Ishikawa (cell line): Measurements from ENCODE around the gene LYSMD2.

ENCODE experiments used
- CEBPB ChIP-seq: IDR thresholded peaks from 2 replicates; pipeline ENCODE4 v1.6.1; 2012
- CREB1 ChIP-seq: IDR thresholded peaks from 2 replicates; pipeline ENCODE4 v1.6.1; 2012; ENCODE audit warnings: low read depth
- EGR1 ChIP-seq: IDR thresholded peaks from 2 replicates; pipeline ENCODE4 v1.6.1; 2012
- EP300 ChIP-seq: IDR thresholded peaks from 2 replicates; pipeline ENCODE4 v1.6.1; 2012; ENCODE audit warnings: borderline replicate concordance
- FOXM1 ChIP-seq: IDR thresholded peaks from 2 replicates; pipeline ENCODE4 v1.6.1; 2012; ENCODE audit warnings: low read depth, borderline replicate concordance
- NFIC ChIP-seq: IDR thresholded peaks from 2 replicates; pipeline ENCODE4 v1.6.1; 2012
- RAD21 ChIP-seq: IDR thresholded peaks from 2 replicates; pipeline ENCODE4 v1.6.1; 2012; ENCODE audit warnings: low read depth
- TAF1 ChIP-seq: IDR thresholded peaks from 2 replicates; pipeline ENCODE4 v1.6.1; 2012; ENCODE audit warnings: low read depth, mild to moderate bottlenecking
- TCF12 ChIP-seq: IDR thresholded peaks from 2 replicates; pipeline ENCODE4 v1.6.1; 2012; ENCODE audit warnings: low read depth
- TEAD4 ChIP-seq: IDR thresholded peaks from 2 replicates; pipeline ENCODE4 v1.6.1; 2012
- YY1 ChIP-seq: IDR thresholded peaks from 2 replicates; pipeline ENCODE4 v1.6.1; 2012; ENCODE audit warnings: low read depth
- ZBTB7A ChIP-seq: IDR thresholded peaks from 2 replicates; pipeline ENCODE4 v1.6.1; 2012; ENCODE audit warnings: low read depth
- TF ChIP-seq, protein P1 (sequence below): IDR thresholded peaks from 2 replicates; pipeline ENCODE4 v1.6.1; 2012
- TF ChIP-seq, protein P2 (sequence below): IDR thresholded peaks from 2 replicates; pipeline ENCODE4 v1.6.1; 2012
- TF ChIP-seq, protein P3 (sequence below): IDR thresholded peaks from 2 replicates; pipeline ENCODE4 v1.6.1; 2012; ENCODE audit warnings: low read depth, mild to moderate bottlenecking

The LYSMD2 gene

DNA sequence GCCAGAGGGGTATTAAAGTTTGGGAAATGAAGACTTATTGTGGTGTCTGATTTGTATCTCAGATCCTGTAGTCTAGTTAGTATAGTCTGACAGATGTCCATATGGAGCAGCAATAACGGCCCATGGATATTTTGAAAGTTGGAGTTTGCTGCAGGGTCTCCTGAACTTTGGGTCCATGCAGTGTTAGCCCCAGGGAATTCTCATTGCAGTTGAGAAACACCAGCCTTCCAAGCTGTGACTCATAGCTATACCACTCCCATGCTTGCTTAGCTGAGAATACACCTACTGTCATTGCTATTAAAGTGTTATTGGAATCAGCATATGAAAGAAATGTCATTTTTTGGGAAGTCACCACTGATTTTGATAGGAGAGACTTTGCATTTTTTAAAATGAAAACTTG lies 43.2 kb upstream of the LYSMD2 start:
- TF ChIP-seq, protein P1, sequence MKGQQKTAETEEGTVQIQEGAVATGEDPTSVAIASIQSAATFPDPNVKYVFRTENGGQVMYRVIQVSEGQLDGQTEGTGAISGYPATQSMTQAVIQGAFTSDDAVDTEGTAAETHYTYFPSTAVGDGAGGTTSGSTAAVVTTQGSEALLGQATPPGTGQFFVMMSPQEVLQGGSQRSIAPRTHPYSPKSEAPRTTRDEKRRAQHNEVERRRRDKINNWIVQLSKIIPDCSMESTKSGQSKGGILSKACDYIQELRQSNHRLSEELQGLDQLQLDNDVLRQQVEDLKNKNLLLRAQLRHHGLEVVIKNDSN: no peak
- TF ChIP-seq CEBPB (no peak), EP300 (no peak)

DNA sequence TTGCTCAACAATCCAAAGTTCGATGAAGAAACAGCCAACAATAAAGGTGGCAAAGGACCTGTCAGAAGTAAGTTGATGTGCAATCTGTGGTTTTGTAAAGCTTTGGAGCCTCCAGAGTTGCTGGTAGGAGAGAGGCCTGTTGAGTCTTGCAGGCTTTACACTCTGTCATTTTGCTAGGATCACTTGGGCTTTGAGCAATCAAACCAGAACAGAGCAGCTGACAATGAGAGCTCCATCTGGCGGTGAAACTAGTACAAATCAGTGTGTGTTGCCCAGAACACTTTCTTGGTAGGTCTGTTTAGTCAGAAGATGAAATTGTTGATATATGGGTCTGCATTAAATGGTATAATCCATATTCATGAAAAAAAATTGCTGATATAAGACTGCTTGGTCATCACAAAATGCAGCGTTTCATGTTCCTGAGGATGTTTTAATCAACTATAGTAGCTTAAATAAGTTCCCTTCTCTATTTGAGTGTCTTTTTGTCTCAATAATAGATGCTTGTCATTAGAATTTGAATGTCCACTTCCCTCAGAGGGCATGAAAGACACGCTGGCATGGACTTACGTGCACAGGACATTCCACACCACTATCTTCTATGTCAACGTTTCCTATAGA lies 39.6 kb upstream of the LYSMD2 start:
- TF ChIP-seq, protein P1: no peak
- TF ChIP-seq, protein P2, sequence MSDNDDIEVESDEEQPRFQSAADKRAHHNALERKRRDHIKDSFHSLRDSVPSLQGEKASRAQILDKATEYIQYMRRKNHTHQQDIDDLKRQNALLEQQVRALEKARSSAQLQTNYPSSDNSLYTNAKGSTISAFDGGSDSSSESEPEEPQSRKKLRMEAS: no peak
- TF ChIP-seq, protein P3, sequence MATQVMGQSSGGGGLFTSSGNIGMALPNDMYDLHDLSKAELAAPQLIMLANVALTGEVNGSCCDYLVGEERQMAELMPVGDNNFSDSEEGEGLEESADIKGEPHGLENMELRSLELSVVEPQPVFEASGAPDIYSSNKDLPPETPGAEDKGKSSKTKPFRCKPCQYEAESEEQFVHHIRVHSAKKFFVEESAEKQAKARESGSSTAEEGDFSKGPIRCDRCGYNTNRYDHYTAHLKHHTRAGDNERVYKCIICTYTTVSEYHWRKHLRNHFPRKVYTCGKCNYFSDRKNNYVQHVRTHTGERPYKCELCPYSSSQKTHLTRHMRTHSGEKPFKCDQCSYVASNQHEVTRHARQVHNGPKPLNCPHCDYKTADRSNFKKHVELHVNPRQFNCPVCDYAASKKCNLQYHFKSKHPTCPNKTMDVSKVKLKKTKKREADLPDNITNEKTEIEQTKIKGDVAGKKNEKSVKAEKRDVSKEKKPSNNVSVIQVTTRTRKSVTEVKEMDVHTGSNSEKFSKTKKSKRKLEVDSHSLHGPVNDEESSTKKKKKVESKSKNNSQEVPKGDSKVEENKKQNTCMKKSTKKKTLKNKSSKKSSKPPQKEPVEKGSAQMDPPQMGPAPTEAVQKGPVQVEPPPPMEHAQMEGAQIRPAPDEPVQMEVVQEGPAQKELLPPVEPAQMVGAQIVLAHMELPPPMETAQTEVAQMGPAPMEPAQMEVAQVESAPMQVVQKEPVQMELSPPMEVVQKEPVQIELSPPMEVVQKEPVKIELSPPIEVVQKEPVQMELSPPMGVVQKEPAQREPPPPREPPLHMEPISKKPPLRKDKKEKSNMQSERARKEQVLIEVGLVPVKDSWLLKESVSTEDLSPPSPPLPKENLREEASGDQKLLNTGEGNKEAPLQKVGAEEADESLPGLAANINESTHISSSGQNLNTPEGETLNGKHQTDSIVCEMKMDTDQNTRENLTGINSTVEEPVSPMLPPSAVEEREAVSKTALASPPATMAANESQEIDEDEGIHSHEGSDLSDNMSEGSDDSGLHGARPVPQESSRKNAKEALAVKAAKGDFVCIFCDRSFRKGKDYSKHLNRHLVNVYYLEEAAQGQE: no peak
- TF ChIP-seq CEBPB (no peak), TAF1 (no peak), ZBTB7A (no peak), RAD21 (peak; percentile 57)

DNA sequence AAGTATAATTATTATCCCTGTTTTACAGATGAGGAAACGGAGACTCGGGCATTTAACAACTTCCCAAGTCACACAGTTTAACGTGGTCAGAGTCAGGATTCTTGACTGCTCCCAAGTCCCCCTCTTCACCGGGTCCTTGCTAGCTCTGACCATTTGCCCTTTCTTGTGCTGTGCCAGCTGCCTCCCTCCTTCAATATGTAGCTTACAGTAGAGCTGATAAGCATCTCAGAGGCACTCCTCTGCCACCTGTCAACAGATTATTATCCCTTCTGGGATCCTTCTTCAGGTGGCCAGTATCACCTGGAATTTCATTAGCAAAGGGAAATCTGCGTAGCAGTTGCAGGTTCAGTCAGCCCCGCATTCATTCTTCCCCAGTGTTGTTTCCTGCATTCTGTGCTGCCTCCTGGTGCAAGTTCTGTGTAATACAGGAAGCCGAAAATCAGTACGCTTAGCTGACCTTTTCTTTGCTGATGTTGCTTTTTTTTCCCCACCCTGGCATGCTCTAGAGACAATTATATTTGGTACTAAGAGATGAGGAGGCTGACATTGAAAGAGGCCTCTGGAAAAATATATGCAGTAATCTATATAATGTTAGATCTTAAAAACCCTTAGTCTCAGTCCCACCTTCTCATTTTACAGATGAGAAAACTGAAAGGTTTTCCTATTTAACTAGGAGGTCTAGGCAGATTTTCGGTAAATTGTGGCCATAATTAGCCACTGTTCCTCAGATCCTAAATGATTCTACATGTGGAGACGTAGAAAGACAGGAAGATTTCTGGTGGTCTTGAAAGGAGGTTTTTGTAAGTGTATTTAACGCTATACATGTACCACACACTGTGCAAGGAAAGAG lies 38.7 kb upstream of the LYSMD2 start:
- no peak for TF ChIP-seq CEBPB
- peak; percentile 90 for TF ChIP-seq RAD21
- no peak for TF ChIP-seq NFIC

DNA sequence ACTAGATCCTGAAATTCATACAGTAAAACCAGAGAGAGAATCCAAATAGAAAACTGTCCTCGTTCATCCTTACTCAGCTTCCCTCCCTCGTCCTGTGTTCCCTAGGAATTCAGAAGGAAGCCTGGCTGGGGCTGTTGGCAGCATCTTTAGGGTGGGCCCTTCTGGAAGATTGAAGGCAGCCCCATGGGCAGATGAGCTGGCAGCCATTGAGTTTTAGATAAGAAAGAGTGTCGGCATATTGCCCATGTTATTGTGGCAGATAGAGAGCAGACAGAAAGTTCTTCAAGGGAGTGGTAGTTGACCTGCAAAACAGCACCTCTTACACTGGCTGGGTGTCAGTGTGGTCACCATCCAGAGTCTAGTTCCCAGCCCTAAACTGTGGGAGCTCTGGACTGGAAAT lies 37.5 kb upstream of the LYSMD2 start:
- TF ChIP-seq YY1 (no peak), FOXM1 (no peak), TCF12 (no peak), TAF1 (no peak), EGR1 (no peak), CEBPB (no peak), EP300 (no peak), RAD21 (no peak), NFIC (no peak), CREB1 (no peak)
- TF ChIP-seq, protein P1: no peak

DNA sequence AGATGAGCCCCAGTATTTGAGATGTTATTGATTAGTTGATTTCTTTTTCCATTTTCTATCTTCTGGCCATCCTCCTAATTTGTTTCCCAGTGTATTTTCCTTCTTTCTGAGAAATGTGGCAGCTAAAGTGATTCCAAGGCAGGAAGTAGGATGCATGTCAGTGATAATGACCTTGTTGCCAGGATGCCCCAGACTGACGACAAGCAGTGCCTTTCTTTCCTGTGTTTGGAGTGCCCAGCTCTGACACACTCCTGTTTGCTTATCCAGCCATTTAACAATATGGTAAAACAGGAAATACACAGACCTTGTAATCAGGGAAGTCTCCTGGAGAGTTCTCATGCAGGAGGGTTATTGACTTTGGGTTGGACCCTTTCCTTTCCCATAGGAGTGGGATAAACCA lies 34.3 kb upstream of the LYSMD2 start:
- TF ChIP-seq CEBPB (no peak), EGR1 (no peak), EP300 (no peak)

DNA sequence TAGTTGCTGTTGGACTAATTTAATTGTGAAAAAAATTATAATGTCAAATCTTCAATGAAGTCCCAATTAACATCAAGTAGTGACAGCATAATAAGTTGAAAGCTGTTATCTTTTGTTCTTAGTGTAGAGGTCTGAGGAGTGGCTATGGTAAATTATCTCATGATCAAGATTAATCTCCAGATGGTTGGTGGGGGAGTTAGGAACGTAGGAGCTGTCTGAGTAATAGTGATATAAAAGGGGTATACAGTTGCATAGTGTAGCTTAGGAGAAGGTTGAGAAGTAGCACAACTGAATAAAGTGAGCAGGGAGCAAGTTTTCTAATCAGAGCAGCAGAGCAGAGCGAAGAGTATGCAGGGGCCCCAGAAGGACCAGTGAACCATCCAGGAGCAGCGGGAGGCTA lies 33.4 kb upstream of the LYSMD2 start:
- no peak for TF ChIP-seq YY1
- TF ChIP-seq, protein P1: no peak
- no peak for TF ChIP-seq RAD21
- TF ChIP-seq TEAD4: no peak

DNA sequence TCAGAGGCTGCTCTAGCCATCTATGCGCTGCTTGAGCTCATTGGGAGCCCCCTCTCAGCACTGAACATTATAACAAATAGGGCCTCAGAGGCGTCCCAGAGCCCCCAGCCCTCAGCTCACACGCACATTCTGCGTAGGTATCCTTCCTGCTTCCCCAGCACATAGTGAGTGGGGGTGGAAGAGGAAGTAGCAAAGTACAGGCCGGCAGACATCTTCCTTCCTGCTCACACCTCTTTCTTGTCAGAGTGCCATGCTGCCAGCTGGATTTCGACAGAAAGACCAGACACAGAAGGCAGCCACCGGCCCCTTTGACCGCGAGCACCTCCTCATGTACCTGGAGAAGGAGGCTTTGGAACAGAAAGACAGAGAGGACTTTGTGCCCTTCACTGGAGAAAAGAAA lies 30.6 kb upstream of the LYSMD2 start:
- TF ChIP-seq FOXM1: no peak
- no peak for TF ChIP-seq TAF1
- no peak for TF ChIP-seq NFIC
- no peak for TF ChIP-seq TEAD4
- TF ChIP-seq CEBPB: no peak
- TF ChIP-seq YY1: no peak
- no peak for TF ChIP-seq EGR1
- no peak for TF ChIP-seq EP300
- no peak for TF ChIP-seq TCF12
- TF ChIP-seq ZBTB7A: no peak
- TF ChIP-seq, protein P1: no peak
- no peak for TF ChIP-seq RAD21
- TF ChIP-seq, protein P2: no peak
- TF ChIP-seq CREB1: no peak
- TF ChIP-seq, protein P3: no peak
